GM10266 (cell line): ENCODE results near the gene EDEM2.

Experiments
- DNase-seq: peaks from one replicate; pipeline ENCODE4 v3.0.0; 2012; ENCODE audit errors: extremely low spot score
- CTCF ChIP-seq: IDR thresholded peaks from 2 replicates; pipeline ENCODE4 v1.5.1; 2012; ENCODE audit warnings: mild to moderate bottlenecking, low read depth; ENCODE audit not compliant: control insufficient read depth, insufficient read depth; ENCODE audit errors: missing control alignments

The EDEM2 gene

GRCh38 chr20:35106827-35107380, 40.2 kb downstream of the EDEM2 start:
- TF ChIP-seq CTCF, result no peak
- no peak for DNase-seq

- TF ChIP-seq CTCF, result no peak
- DNase-seq, result no peak
These were observed 42.3 kb downstream of the EDEM2 start for GRCh38 chr20:35104685-35105295.

- no peak for TF ChIP-seq CTCF
- DNase-seq, result no peak
These were observed 45.5 kb downstream of the EDEM2 start for GRCh38 chr20:35101620-35102019.

GRCh38 chr20:35093267-35093884, 53.8 kb downstream of the EDEM2 start:
- DNase-seq, result no peak
- TF ChIP-seq CTCF, result no peak

- TF ChIP-seq CTCF, result peak; percentile 97
- DNase-seq, result peak; percentile 90
These were observed 54.4 kb downstream of the EDEM2 start, which contains the start of gene TRPC4AP for GRCh38 chr20:35092524-35093266. TRPC4AP (minus strand) TSS chr20:35092807; CDS start chr20:35092781, 26 bp downstream.

GRCh38 chr20:35091816-35092523, 55.2 kb downstream of the EDEM2 start:
- no peak for DNase-seq
- TF ChIP-seq CTCF, result no peak
